SHP77 (cell line): ENCODE data around the gene NHSL2.

Experiments
- DNase-seq, 2 experiments: peaks; one replicate each; lab custom pipeline; 2025; lab: John Stamatoyannopoulos, UW

NHSL2 gene

DNA sequence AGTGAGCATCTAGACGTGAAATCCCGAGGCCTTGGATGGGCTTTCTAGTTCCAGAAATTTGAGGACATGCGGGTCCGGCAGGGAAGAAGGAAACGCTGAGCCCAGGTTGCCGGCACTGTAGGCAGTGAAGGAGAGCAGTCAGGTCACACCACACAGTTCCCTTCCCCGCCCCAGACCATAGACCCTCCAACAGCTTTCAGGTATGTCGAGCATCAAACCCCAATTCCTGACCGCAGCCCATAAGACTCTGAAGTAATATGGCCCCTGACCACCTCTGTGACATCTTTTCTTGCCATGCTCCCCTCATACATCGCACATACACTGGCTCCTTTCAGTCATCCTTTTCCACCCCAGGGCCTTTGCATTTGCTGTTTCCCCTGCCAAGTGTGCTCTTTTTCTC, 198.0 kb downstream of the NHSL2 start:
- no peak for DNase-seq

- DNase-seq: no peak
Measured at GRCh38 chrX:72110051-72110875, 199.6 kb downstream of the NHSL2 start.

DNA sequence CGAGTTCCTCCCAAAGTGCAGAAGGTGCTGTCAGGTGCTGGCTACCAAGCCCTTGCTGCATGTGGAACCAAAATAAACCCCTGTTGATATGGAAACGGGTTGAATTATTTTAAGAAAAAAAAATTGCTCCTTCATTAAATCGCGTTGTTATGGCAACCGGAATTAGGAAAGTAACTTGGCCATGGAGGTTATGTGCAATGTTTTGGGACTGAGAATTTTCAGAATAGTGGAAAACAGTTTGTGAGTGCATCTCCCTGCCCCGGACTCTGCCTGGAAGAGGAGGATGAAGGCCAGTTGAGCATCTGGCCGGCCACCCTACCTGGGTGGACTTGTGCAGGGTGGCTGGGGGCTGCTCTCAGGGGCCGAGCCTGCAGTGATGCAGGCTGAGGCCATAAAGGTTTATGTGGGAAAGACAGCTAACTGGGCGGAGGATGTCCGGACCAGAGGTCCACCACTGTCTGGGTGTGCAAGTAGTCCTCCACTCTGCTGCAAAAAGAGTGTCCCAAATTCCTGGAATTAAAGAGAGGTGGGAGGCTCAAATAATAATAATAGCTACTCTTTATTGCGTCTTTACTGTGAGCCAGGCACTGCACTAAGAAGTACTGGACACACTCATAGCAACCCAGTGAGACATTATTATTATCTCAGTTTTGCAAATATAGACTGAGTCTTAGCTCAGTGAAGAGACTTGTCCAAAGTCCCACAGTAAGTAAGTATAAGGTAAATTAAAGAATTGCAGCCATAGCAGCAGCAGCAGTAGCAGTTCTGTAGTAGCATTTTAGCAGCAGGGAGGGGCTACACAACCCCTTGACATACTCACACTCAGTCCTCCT, 200.4 kb downstream of the NHSL2 start:
- no peak for DNase-seq

DNA sequence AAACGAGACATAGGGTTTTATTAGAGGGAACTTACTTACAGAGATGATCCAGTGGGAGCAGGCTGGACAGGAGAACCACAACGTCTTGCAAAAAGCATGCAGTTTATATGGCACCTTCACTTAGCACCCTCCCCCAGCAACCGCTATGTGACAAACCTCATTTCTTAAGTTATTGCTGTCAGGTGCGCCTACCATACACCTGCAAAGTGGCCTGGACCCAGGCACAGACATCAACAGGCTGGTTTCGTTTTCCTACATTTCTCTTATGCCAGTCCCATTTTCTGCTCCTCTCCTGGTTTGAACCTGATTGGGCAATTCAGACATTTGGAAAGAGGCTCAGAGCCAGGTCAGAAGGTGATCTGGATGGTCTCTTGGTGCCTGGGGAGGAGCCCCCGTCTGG, 202.8 kb downstream of the NHSL2 start:
- DNase-seq: no peak

GRCh38 chrX:72114306-72114705, 203.7 kb downstream of the NHSL2 start:
- no peak for DNase-seq

- DNase-seq: no peak
Measured at GRCh38 chrX:72114807-72115206, 204.2 kb downstream of the NHSL2 start.

- no peak for DNase-seq
Measured at GRCh38 chrX:72115380-72115779, 204.7 kb downstream of the NHSL2 start.

DNA sequence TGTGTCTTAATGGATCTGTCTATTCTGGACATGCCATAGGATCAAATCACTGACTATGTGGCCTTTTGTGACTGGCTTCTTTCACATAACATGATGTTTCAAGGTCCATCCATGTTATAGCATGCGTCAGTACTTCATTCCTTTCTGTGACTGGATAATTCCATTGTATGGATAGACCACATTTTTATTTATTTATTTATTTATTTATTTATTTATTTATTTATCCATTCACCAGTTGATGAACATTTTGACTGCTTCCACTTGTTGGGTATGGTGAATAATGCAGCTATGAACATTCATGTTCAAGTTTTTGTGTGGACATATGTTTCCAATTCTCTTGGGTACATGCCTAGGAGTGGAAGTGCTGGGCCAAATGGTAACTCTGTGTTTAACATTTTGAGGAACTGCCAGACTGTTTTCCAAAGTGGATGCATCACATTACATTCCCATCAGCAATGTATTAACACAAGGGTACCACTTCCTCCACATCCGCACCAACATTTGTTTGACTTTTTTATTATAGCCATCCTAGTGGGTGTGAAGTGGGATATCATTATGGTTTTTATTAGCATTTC, 207.1 kb downstream of the NHSL2 start:
- DNase-seq: no peak

- no peak for DNase-seq
Measured at GRCh38 chrX:72120837-72121236, 210.2 kb downstream of the NHSL2 start.

DNA sequence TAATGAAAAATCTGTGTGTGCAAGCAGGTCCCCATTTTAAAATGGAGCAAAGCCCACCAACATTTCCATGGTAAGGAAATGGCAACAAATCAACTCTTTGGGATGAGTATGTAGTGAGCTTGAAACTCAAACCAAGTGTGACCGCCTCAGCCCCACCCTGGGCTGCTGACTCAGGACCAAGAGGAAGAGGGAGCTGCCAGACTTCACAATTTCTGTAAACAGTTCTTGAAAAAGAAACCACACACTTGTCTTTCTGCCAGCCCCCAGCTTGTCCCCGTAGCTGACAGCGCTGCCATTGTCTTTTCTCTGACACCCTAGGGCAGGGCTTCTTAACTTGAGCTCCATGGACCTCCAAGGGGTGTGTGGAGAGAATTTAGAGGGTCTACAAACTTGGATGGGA, 210.7 kb downstream of the NHSL2 start:
- no peak for DNase-seq

DNA sequence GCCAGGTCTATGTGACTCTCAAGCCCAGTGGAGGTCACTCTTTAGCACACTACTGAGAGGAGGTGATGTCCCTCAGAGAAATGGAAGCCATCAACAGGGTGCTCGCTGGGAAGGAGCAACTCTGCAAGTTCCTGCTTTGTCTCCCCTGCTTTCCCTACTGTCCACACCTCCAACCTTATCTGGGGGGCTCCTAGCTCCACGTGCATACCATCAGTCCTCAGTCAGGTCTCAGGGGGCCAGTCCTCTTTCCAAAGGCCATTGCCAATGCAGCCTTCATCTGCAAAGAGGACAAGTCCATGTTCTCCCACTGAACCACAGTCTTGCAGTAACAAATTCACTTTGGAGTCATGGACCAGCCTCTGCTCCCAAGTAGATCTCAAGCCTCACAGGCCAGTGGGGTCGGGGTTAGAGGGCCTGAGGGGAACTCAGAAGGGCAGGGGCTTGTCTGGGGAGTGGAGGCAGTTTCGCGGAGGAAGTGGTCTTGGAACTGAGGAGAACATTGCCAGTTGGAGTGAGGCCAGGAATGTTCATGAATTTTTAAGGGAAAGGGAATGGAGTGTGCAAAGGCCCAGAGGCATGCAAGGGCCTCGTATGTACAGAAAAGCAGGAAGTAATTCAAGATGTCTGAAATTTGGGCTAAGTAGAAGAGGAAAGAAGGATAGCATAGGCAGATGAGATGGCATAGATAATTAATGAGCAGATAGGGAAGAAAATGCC, 212.1 kb downstream of the NHSL2 start:
- no peak for DNase-seq

GRCh38 chrX:72123471-72124185, 213.0 kb downstream of the NHSL2 start:
- DNase-seq: no peak

GRCh38 chrX:72124540-72125201, 214.0 kb downstream of the NHSL2 start:
- DNase-seq: no peak

DNA sequence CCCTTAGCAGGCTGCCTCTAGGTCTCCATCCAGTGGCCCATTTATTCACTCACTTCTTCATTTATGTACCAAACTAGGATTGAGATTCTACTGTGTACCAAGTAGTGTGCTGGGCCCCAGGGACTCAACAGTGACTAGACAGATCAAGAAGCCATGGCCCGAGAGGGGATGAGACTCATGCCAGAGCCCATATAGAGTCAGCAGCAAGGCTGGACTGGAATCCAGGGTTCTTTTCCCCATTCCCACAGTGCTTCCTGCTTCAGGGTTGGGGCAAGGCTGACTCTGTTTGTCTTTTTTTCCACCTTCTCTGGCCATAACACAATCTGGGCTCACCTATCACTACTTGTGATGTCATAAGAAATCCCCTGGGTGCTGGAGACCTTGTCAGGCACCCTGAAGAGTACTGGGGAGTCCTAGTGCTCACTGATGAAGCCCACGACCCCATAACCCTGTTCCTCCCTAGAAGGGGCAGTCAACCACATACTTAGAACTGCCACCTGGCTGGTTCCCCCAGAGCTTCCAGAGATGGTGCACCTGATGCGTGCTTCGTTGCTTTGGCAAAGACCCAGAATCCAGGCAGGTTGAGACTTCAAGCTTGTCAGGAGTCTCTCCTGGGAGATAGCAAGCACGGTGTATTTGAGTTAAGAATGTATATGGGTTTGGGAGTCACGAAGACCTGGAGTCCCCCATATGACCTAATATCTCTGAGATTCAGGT, 214.8 kb downstream of the NHSL2 start:
- no peak for DNase-seq

GRCh38 chrX:72126048-72126415, 215.4 kb downstream of the NHSL2 start:
- DNase-seq: no peak

DNA sequence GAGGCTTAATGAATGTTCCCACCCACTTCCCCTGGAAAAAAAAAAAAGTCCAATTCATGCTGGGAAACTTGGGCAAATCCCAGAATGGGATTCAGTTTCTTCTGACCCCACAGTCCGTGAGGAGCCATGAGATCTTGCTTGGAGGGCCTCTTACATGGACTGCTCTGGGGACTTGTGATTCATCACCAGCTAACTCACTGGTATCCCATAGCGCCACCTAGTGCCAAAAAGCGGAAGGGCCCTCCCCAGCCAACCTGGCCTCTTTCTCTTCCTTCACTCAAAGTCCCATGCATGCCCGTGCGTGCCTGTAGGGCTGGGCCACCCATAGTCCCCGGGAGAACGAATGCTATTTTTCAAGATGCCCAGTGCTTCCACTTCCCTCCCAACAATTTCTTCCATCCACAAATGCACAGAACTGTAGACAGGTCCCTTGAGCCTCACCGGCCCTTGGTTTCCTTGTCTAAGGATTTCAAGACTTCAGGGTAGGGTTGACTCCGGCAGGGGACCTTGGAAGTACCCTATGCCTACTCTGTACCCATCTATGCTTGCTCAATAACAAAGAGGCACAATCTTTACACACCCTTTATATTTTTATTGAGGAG, 216.0 kb downstream of the NHSL2 start:
- DNase-seq: peak; percentile 20 to 29

DNA sequence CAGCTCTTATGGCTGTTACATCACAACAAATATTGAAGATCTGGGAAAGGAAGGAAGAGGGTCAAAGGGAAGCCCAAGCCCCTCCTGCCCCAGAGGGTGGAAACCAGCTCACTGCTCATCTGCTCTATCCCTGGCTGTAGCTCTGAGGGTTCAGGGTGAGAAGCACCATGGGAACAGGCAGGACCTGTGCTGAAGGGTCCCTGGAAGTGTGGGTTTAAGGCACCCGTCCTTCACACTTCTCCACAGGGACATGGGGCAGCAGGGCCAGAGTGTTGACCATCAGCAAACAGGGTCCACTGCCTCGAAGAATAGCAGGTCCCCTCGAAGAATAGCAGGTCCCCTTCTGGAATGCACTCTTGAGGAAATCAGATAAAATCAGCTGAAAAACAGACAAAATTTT, 216.7 kb downstream of the NHSL2 start:
- no peak for DNase-seq

DNA sequence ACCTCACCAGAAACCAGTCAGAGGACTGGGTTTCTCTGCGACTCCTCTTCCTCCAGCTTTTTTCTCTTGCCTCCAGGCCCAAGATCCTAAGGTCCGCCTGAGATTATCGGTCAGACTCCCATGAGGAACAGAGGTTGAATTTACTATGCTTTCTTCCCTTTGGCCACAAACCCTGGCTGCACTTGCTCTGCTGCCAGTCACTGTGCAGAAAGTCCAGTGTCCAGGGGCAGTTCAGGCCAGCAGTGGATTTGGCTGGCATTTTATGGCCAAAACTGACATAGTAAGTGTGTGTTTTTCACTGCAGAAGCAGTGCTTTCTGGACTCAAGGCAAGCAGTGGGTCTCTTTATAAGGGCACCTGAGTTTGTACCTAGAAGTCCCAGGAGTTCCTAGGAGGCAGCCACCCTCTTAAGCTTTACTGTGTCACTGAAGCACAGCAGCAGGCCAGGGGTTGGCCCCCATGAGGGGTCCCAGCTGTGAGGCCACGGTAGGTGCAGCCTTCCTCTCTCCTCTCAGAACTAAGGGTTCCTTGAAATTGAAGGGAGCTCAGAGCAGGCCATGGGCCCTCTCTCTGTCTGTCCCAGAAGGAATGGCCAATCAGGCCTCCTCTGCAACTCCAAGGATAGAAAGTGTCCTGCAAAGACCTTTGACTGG, 217.7 kb downstream of the NHSL2 start:
- DNase-seq: no peak

GRCh38 chrX:72128881-72129280, 218.2 kb downstream of the NHSL2 start:
- DNase-seq: no peak

DNA sequence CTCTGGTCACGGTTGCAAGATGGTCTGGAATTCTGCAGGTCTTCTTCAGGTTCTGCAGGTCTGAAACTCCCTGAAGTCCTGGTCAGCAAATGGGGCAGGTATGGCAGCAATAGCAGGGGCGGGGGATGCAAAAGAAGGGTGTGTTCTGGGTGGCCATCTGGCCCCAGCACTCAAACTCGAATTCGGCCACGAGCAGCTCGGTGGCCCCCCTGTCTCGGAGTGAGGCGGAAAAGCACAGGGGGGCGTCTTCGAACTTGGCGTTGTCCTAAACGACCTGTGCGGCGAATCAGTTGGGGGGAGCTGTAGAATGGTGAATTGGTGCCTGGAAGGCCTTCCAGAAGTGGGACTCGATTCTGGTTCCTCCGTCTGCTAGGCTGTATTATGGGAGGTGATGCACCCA, 219.0 kb downstream of the NHSL2 start:
- no peak for DNase-seq
